Activated CD4-positive, CD25-positive, alpha-beta regulatory T cell (primary cell): ENCODE measurements around the gene PPP4R2.
A peak's percentile ranks its signal among the peaks of the same experiment; 100 is the strongest.
"Not testable (repeated sequence)": the region's sequence is repeated elsewhere in the genome, so short reads cannot be mapped to it uniquely, and the experiment has no call there.

Experiments
- DNase-seq, 4 experiments: peaks; one replicate each; lab custom pipeline; 2025; lab: John Stamatoyannopoulos, UW

The PPP4R2 gene

GRCh38 chr3:72977060-72977808, 19.4 kb upstream of the PPP4R2 start:
- no peak for DNase-seq

DNA sequence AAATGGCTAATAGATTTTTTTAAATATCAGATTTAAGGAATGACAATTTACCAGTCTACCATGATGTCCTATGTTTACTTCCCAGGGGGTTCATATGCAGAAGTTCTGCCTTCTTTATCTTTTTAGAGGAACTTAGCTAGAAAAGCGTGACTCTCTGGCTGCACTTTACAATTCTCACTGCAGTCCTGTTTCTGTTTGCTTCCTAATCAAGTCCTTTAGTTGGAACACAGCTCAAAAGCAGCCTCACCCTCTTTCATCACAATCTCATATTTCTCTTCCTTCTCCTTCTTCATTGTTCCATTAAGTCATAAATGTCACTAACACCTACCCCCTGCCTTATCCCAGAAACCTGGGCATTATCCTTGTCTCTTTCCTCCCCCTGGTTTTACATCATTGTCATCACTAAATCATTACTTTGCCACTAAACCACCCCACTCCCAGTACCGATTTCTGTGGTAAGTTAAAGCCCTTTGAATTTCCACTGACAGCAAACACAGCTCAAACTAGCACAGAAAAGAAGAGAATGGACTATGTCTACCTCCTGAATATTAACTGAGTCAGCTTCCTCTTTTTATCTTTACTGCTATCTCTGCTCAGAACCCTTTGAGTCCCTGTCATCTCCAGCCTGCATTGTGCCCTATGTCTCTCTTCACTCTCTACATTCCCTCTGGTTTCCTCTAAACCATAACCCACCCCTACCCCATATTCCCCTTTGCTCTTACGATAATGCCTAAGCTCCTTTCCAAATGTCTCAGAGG, 13.8 kb upstream of the PPP4R2 start:
- DNase-seq: no peak

GRCh38 chr3:72985576-72985975, 11.0 kb upstream of the PPP4R2 start:
- DNase-seq: no peak

- DNase-seq: no peak
These were observed 5.8 kb upstream of the PPP4R2 start for GRCh38 chr3:72990701-72991395.

- DNase-seq: no peak
These were observed 5.1 kb upstream of the PPP4R2 start for GRCh38 chr3:72991522-72991921.

- no peak for DNase-seq
These were observed 3.2 kb upstream of the PPP4R2 start for GRCh38 chr3:72993391-72993790.

- no peak for DNase-seq
These were observed 1.3 kb upstream of the PPP4R2 start for GRCh38 chr3:72995337-72995736.

- no peak for DNase-seq
These were observed 514 bp upstream of the PPP4R2 start for GRCh38 chr3:72996121-72996472.

GRCh38 chr3:72997421-72997961, 880 bp downstream of the PPP4R2 start:
- DNase-seq: peak in 1 of 4 experiments; percentile 29

- DNase-seq: no peak
These were observed 1.9 kb downstream of the PPP4R2 start for GRCh38 chr3:72998466-72998865.

DNA sequence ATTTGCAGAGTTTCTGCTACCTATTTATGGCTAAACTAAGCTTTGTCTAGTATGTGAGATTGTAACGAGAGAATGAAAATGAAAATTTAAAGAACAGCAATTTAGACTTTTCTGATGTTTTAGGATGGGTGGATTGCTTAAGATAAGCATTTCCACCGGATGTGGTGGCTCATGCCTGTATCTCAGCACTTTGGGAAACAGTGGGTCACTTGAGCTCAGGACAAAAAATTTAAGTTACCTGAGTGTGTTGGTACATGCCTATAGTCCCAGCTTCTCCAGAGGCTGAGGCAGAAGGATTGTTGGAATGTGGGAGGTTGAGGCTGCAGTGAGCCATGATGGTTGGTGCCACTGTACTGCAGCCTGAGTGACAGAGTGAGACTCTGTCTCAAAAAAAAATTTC, 3.3 kb downstream of the PPP4R2 start:
- no peak for DNase-seq

DNA sequence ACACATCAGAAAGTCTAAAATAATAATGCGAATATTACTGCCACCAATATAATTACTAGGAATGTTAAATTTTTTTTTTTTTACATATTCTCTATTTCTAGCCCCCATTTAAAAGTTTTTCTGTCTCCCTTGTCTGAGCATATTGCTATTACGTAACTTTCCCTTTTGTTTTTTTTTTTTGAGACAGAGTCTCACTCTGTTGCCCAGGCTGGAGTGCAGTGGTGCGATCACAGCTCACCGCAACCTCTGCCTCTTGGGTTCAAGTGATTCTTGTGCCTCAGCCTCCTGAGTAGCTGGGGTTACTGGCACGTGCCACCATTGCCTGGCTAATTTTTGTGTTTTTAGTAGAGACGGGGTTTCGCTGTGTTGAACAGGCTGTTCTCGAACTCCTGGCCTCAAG, 6.4 kb downstream of the PPP4R2 start:
- DNase-seq: not testable (repeated sequence)

- DNase-seq: no peak
These were observed 7.7 kb downstream of the PPP4R2 start for GRCh38 chr3:73004316-73004715.

DNA sequence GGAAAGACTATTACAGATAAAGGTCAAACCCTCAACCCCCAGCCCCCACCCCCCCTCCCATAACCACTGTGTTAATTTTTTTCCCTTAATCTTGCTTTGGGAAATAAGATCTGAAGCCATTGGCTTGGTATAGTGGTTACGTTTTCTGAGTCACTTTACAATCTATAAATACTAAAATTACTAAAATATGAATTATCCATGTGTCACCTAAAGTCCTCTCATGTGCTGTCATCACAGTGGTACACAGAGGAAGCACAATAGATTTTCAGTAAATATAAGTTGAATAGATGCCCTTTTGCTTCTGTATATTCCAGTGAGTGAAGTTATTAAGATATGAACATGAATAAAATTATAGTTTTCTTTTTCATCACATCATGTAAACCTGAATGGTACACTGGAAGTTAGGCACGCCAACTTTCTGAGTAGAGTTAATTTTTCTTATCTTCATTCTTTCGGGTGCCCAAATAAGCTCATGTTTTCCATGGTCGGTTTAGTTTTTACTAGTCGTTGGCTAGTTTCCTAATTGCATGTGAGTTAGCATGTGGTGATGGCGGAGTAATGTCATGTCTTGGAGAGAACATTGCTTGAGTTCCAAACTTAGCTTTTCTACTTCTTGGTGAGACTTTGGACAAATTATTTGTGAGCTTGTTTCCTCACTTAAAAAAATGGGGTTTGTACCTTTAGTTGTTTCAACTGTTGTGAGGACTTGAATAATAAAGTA, 11.5 kb downstream of the PPP4R2 start:
- no peak for DNase-seq

DNA sequence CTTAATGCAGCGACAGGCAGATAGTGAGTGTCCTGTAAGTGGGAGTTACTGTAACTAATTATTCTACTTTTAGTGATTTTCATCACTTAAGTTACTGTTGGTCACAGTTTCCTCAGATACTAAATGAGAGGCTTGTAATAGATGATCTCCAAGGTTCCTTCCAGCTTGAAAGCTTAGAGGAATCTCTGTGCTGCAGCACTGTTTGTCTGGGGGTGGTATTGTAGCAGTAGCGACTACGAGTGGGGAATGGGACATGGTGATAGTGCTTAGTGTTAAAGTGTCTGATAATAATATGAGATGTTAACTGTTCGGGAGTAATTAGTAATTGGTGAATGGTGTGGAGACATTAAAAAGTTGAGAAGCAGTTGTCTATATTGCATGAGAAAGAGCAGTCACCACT, 12.4 kb downstream of the PPP4R2 start:
- DNase-seq: no peak

DNA sequence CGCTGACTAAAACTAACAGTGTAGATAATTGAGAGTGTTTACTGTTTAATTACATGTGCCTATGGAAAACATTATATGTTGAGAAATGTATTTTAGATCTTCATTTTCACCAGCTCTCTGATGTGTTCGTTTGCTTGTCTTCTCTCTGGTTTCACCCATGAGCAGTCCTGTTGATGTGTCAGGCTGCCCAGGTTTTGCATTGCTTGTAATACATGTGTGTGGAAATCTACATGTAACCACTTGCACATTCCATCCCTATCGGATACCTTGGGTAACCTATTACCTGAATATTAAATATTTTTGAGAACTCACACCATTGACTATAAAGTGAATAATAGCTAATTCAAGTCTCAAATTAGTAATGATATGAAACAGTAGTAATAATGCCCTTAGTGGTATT, 13.1 kb downstream of the PPP4R2 start:
- no peak for DNase-seq

GRCh38 chr3:73010158-73010557, 13.5 kb downstream of the PPP4R2 start:
- no peak for DNase-seq

- DNase-seq: no peak
These were observed 21.7 kb downstream of the PPP4R2 start for GRCh38 chr3:73018298-73018697.

GRCh38 chr3:73018790-73019441, 22.3 kb downstream of the PPP4R2 start:
- DNase-seq: no peak

DNA sequence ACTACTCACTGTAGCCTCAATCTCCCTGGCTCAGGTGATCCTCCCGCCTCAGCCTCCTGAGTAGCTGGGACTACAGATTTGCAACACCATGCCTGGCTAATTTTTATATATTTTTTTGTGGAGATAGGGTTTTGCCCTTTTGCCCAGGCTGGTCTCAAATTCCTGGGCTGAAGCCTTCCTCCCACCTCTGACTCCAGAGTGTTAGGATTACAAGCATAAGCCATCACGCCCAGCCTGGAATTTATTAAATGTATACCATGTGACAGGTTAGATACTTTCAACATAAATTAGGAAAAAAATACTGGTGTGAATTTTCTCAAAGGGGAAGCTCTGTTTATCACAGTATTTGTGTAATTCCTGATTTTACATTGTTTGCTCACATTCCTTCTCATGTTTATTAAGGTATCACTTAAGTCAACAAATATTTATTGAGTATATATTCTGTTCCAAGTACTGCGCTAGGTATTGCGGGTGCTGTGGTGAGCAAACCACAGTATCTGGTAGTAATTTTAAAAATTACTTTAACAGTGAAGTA, 24.8 kb downstream of the PPP4R2 start:
- DNase-seq: no peak

- DNase-seq: no peak
These were observed 28.2 kb downstream of the PPP4R2 start for GRCh38 chr3:73024836-73025235.
